ENCODE data around the gene FMN1.

Gene FMN1

DNA sequence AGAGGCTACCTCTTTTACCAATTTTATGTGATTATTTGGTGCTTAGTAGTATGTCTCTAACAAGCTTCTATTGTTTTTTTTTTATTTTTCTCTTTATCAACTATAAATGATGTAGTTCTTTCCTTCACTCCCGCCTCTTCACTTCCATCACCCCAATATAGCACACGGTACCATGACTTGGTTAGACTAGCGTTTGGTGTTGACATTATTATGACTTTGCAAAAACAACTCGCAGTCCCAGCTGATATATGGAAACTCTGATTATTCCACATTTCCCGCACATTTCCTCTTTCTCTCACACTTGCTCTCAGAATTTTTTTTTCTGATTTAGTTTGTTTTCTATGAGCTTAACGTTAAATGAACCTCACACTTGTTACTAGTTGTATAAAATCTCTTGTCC, 314.5 kb downstream of the FMN1 start:
- Histone ChIP-seq H3K9ac (no peak overlapping the region), H3K4me2 (peak overlapping the region in 2 of 11 experiments; percentile 24 to 32; a peak in 3 of 22 replicates), H3K36me3 (peaks cover 0 to 80% (median 0%) of the 10 kb centered on the region in 11 experiments; a peak in 4 of 22 replicates), H3K4me3 (no peak overlapping the region), H3K27me3 (no peaks in the 10 kb centered on the region), H3K4me1 (peaks cover 0 to 39% (median 0%) of the 10 kb centered on the region in 10 experiments; a peak in 6 of 20 replicates), H3K27ac (no peak overlapping the region), H4K20me1 (peaks cover 0 to 42% (median 0%) of the 10 kb centered on the region in 11 experiments; a peak in 2 of 22 replicates), H3K9me3 (replicated peaks in 1 of 11) (no peaks in the 10 kb centered on the region)
- no peak for TF ChIP-seq Cebpa-rat (IDR thresholded peaks at IDR 0.05)

DNA sequence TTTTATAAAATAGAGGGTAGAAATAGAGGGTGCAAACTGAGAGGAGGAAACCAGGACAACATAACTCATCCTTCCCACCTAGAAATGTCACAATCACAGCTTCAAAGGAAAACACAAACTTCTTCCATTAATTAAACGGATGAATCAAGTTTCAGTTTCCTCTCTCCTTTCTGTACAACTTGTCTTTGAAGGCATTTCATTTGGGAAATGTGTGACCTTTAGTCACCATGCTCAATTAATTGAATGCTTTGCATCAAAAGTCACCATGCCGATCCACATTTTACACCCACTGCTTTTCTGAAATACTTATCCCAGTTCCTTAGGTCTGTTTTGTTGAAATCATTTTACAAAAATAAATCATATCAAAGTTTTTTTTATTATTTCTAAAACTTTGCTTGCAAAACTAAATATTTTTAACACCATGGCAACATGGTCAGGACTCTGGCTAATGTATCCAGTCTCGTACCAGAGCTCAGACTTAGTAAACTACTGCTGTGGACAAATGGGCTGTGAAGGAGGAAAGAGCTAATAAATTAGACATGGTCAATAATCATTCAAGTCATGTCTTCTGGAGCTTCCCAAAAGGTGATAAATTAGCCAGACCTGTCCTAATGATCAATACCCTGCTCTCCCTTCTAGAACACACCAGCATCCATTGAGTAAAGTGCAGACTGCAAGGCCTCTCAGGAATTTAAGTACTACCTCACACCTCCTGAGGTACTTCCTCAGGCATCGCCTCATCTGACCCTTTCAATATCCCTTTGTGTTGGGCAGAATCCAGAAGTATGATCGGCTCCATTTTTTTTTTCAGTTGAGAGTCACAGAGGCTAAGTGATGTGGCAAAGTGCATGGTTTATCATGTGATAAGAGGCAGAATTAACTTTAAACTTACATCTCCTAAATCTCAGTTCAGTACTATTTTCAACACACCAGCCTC, 315.4 kb downstream of the FMN1 start:
- no peak overlapping the region for H3K27ac ChIP-seq
- H4K20me1 ChIP-seq: peaks cover 0 to 35% (median 0%) of the 10 kb centered on the region in 11 experiments; a peak in 2 of 22 replicates
- H3K4me2 ChIP-seq: peak overlapping the region in 2 of 11 experiments; percentile 24 to 45; a peak in 4 of 22 replicates
- peaks cover 0 to 39% (median 0%) of the 10 kb centered on the region in 10 experiments; a peak in 6 of 20 replicates for H3K4me1 ChIP-seq
- H3K9ac ChIP-seq: no peak overlapping the region
- H3K27me3 ChIP-seq: no peaks in the 10 kb centered on the region
- TF ChIP-seq Cebpa-rat (IDR thresholded peaks at IDR 0.05): no peak
- peaks cover 0 to 80% (median 0%) of the 10 kb centered on the region in 11 experiments; a peak in 4 of 22 replicates for H3K36me3 ChIP-seq
- H3K4me3 ChIP-seq: no peak overlapping the region
- H3K9me3 ChIP-seq (replicated peaks in 1 of 11): no peaks in the 10 kb centered on the region

DNA sequence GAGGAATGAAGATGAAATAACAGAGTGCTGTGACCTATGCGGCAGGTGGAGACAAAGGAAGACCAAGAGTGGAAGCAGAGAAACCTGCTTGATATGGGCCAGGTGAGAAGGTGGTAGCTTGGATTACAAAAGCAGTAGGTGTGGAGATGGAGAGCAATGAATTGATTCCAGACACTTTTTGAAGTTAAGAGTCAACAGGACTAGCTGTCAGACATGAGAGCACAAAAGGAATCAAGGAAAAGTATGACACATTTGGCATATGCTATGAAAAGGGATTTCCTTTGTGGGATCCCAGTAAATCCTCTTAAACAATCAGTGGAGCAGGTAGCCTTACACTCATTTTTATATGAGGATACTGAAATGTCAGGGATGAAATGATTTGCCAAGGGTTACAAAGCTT, 316.2 kb downstream of the FMN1 start:
- Histone ChIP-seq H4K20me1 (peaks cover 0 to 33% (median 0%) of the 10 kb centered on the region in 11 experiments; a peak in 2 of 22 replicates), H3K9me3 (replicated peaks in 1 of 11) (no peaks in the 10 kb centered on the region), H3K4me3 (no peak overlapping the region), H3K27me3 (no peaks in the 10 kb centered on the region), H3K4me2 (peak overlapping the region in 2 of 11 experiments; percentile 23 to 45; a peak in 3 of 22 replicates), H3K27ac (peak overlapping the region in 1 of 11 experiments; percentile 37; a peak in 1 of 22 replicates), H3K9ac (no peak overlapping the region), H3K36me3 (peaks cover 0 to 79% (median 0%) of the 10 kb centered on the region in 11 experiments; a peak in 4 of 22 replicates), H3K4me1 (peaks cover 0 to 39% (median 0%) of the 10 kb centered on the region in 10 experiments; a peak in 6 of 20 replicates)
- TF ChIP-seq Cebpa-rat (IDR thresholded peaks at IDR 0.05): no peak

DNA sequence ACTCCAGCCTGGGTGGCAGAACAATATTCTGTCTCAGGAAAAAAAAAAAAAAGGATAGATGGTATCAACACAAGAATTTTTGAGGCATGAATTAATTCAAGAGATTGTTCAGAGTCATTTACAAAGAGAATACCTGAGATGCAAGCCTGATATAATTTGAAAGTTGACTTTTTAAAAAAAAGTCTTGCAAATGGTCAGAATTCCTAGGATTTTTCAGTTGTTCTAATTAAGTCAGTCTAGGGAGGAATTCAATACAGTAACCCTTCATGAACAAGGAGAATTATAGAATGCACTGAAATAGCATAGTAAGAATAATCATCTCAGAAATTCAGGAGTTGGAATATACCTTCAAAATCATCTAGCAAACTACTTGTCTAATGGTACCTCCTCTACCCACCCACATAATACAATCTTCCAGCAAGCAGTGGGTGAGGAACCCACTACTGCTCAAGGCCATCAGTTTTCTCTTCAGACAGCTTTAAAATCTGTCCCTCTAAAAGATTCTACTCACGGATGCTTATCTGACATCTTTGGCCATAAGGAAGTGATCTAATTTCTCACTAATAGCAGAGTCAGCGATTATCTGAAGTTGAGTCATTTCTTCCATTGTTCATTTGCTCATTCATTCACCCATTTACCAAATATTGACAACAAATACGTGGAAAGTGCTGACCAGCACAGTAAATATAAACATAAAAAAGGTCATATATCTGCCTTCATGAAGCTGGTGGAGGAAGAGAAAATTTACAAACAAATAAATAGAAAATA, 317.1 kb downstream of the FMN1 start:
- H3K9ac ChIP-seq: no peak overlapping the region
- peaks cover 0 to 44% (median 0%) of the 10 kb centered on the region in 10 experiments; a peak in 6 of 20 replicates for H3K4me1 ChIP-seq
- H3K27me3 ChIP-seq: no peaks in the 10 kb centered on the region
- peak overlapping the region in 3 of 11 experiments; percentile 20 to 45 (median 23); a peak in 3 of 22 replicates for H3K4me2 ChIP-seq
- H4K20me1 ChIP-seq: peaks cover 0 to 37% (median 0%) of the 10 kb centered on the region in 11 experiments; a peak in 2 of 22 replicates
- H3K4me3 ChIP-seq: no peak overlapping the region
- TF ChIP-seq Cebpa-rat (IDR thresholded peaks at IDR 0.05): no peak
- peaks cover 0 to 79% (median 0%) of the 10 kb centered on the region in 11 experiments; a peak in 4 of 22 replicates for H3K36me3 ChIP-seq
- no peaks in the 10 kb centered on the region for H3K9me3 ChIP-seq (replicated peaks in 1 of 11)
- H3K27ac ChIP-seq: peak overlapping the region in 1 of 11 experiments; percentile 37; a peak in 1 of 22 replicates

DNA sequence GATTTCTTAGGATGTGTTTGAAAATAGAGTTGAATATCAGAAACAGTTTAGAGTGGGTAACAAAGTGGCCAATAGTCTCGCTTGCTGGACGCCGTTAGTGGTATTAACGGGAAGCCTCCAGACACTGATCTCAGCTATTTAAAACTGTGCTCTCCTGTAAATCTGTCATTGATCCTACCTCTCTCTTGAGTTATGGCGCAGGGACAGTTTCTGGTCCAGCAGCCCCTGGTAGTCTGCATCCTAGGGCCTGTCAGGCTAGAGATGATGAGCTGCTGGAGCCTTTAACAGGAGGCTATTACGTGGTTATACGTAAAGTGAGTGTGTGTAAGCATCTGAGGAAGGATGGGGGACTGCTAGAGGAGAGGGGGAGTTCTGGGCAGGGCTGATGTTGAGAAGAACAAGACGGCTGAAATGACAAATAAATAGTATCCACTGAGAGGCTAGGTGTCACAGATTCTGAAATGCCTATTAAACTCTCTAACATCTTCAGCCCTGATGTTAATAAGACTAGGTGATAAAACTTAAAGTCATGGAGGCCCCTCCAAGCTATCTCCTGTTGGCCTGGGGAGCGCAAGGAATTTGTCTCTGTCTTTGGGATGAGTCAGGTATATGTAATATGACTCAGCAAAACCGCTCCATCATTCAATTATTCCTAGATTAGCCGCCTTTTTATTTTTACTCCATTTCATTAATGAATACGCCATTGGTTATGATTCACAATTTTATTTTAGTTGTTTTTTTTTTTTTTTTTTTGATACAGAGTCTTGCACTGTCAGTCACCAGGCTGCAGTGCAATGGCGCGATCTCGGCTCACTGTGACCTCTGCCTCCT, 321.0 kb downstream of the FMN1 start:
- Histone ChIP-seq H3K4me3 (no peak overlapping the region), H3K4me2 (no peak overlapping the region), H4K20me1 (peaks cover 0 to 50% (median 0%) of the 10 kb centered on the region in 11 experiments; a peak in 2 of 22 replicates), H3K9me3 (replicated peaks in 1 of 11) (no peaks in the 10 kb centered on the region), H3K27ac (no peak overlapping the region), H3K27me3 (no peaks in the 10 kb centered on the region), H3K4me1 (peaks cover 9 to 43% (median 17%) of the 10 kb centered on the region in 10 experiments), H3K36me3 (peaks cover 0 to 94% (median 0%) of the 10 kb centered on the region in 11 experiments; a peak in 4 of 22 replicates), H3K9ac (no peak overlapping the region)
- TF ChIP-seq Cebpa-rat (IDR thresholded peaks at IDR 0.05): no peak

DNA sequence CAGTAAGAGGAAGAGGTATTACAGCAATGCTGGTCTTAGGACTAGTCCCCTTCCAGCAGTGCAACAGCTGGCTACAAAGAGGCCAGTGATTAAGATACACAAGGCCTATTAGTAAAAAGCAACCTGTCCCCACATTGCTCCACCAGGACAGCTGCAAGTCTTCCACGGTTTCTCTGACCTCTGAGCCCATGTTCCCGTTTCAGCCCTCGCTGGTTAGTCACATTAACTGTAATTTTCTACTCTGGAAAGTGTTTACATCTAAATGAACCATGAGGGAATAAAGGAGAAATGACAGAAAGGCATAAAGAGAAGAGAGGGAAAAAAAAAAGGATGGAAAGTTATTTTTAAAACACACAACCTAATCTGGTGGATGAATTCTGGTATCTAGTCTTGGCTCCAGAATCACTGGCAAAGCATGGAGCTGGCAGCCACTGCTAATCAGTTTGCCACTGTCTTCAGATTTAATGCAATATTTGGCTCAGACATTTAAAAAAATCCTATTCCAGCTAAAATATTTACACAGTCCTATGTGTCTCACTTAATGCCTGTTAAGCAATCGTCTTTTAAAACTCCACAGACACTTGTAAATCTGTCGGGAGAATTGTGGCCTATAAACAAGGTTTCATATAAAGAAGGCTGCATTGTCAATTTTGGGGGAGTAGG, 321.8 kb downstream of the FMN1 start:
- H3K27me3 ChIP-seq: no peaks in the 10 kb centered on the region
- H3K9me3 ChIP-seq (replicated peaks in 1 of 11): no peaks in the 10 kb centered on the region
- H3K4me1 ChIP-seq: peaks cover 9 to 40% (median 16%) of the 10 kb centered on the region in 10 experiments
- no peak overlapping the region for H3K9ac ChIP-seq
- no peak for TF ChIP-seq Cebpa-rat (IDR thresholded peaks at IDR 0.05)
- no peak overlapping the region for H3K4me2 ChIP-seq
- H3K36me3 ChIP-seq: peaks cover 0 to 91% (median 0%) of the 10 kb centered on the region in 11 experiments; a peak in 4 of 22 replicates
- peaks cover 0 to 50% (median 0%) of the 10 kb centered on the region in 11 experiments; a peak in 2 of 22 replicates for H4K20me1 ChIP-seq
- no peak overlapping the region for H3K4me3 ChIP-seq
- no peak overlapping the region for H3K27ac ChIP-seq

DNA sequence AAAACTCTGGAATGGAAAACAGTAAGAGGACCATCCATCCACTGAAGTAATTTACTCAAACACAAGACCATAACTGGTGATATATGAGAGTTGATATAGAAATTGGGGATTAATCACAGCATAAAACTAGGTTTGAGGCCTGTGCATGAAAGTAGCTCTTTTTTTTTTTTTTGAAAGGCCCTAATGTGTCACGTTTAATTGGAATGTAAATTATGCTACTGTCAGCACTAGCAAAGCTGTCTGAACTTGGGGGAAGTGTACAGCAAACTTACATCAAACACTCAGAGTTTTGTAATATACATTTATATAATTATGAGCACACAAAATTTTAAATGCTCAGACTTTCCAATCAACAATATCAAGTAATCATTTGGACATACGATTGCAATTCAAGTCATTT, 322.6 kb downstream of the FMN1 start:
- peak overlapping the region in 1 of 11 experiments; percentile 15; a peak in 1 of 22 replicates for H3K4me2 ChIP-seq
- H3K9me3 ChIP-seq (replicated peaks in 1 of 11): no peaks in the 10 kb centered on the region
- H3K36me3 ChIP-seq: peaks cover 0 to 83% (median 0%) of the 10 kb centered on the region in 11 experiments; a peak in 4 of 22 replicates
- peaks cover 11 to 40% (median 18%) of the 10 kb centered on the region in 10 experiments for H3K4me1 ChIP-seq
- H3K27ac ChIP-seq: no peak overlapping the region
- H3K27me3 ChIP-seq: no peaks in the 10 kb centered on the region
- no peak overlapping the region for H3K9ac ChIP-seq
- TF ChIP-seq Cebpa-rat (IDR thresholded peaks at IDR 0.05): no peak
- H4K20me1 ChIP-seq: peaks cover 0 to 56% (median 0%) of the 10 kb centered on the region in 11 experiments; a peak in 2 of 22 replicates
- no peak overlapping the region for H3K4me3 ChIP-seq

Measured in BLaER1 treated with 17β-estradiol and CSF1 and Interleukin-3, amounts not matched to agents 10 nM and 100 nM (cell line).